Upper lobe of left lung (tissue), 6 donors: ENCODE measurements around the gene UGT1A4. TPM values are rescaled to one million over a fixed set of nuclear protein-coding genes. Genes with fewer than 3 reads are reported as not detected.

Source experiments
- ATAC-seq, 2 donors: fragments of 200-7000 bp; cut with Tn5 transposase; one replicate each; pipeline ENCODE4 v1.9.1; 2022; ENCODE audit warnings: mild to moderate bottlenecking in 2 of 2, moderate library complexity in 2 of 2; ENCODE audit not compliant: low FRiP score in 2 of 2
- DNase-seq, 2 donors: peaks; one replicate each; pipeline ENCODE4 v3.0.0-alpha.2; 2019 to 2020
- H3K27ac ChIP-seq, 4 donors: fragments of 200-600 bp; sonication (generic); one replicate each; pipeline ENCODE4 v1.5.1; 2016 to 2019
- H3K27me3 ChIP-seq, 4 donors: fragments of 200-600 bp; sonication (generic); one replicate each; pipeline ENCODE4 v1.5.1; 2017 to 2019
- H3K36me3 ChIP-seq, 4 donors: fragments of 200-600 bp; sonication (generic); one replicate each; pipeline ENCODE4 v1.5.1; 2016 to 2019
- H3K4me1 ChIP-seq, 4 donors: fragments of 200-600 bp; sonication (generic); one replicate each; pipeline ENCODE4 v1.5.1; 2018 to 2019
- H3K4me3 ChIP-seq, 4 donors: fragments of 200-600 bp; sonication (generic); one replicate each; pipeline ENCODE4 v1.5.1; 2017 to 2019; ENCODE audit warnings: mild to moderate bottlenecking in 2 of 4, moderate library complexity in 1 of 4
- H3K9me3 ChIP-seq, 4 donors: fragments of 200-600 bp; sonication (generic); one replicate each; pipeline ENCODE4 v1.5.1; 2018 to 2019
- EP300 ChIP-seq, 4 donors: sonication (generic); formaldehyde crosslinking; IDR thresholded peaks; one replicate each; pipeline ENCODE4 v1.5.1; 2017; ENCODE audit warnings: antibody characterized with exemption in 4 of 4, control low read depth in 2 of 4
- POLR2A ChIP-seq, 4 donors: fragments of 450-650 bp; IDR thresholded peaks; one replicate each; pipeline ENCODE4 v1.5.1; 2016 to 2017; ENCODE audit warnings: antibody characterized with exemption in 4 of 4, mild to moderate bottlenecking in 2 of 4
- POLR2AphosphoS5 ChIP-seq, 2 donors: sonication (generic); formaldehyde crosslinking; IDR thresholded peaks; one replicate each; pipeline ENCODE4 v1.5.1; 2017; ENCODE audit warnings: antibody characterized with exemption in 2 of 2
- WGBS, 2 donors: methylation state at CpG; one replicate each; pipeline ENCODE4 v1.1.5; 2017 to 2018; 5-methylcytosine and 5-hydroxymethylcytosine counted together
- total RNA-seq, 6 donors: library from RNA; depleted of rRNA in 4 of 6; stranded (reverse); fragments of >200 nt in 4 of 6; gene quantifications; one replicate each; pipeline versions ENCODE4 v1.1.0 to v1.2.1, GENCODE V29; 2016 to 2021
- TF ChIP-seq, protein P1 (sequence below), 6 experiments: fragments of 450-650 bp in 4 of 6; fragments of 200-600 bp in 2 of 6; sonication (generic) in 2 of 6; IDR thresholded peaks; one replicate each; pipeline ENCODE4 v1.5.1; 2016 to 2019; ENCODE audit warnings: antibody characterized with exemption in 6 of 6
- donor health status: DM: no; HTN: no; CAD: no; lungs with moderate emphysema.
- donor health status: DM: no; HTN: yes; CAD: no; lungs with severe emphysema.

The UGT1A4 gene
- total RNA-seq, 6 donors from 2014 or later = 0.14 to 0.69 (median 0.27) TPM; not detected in 2

DNA sequence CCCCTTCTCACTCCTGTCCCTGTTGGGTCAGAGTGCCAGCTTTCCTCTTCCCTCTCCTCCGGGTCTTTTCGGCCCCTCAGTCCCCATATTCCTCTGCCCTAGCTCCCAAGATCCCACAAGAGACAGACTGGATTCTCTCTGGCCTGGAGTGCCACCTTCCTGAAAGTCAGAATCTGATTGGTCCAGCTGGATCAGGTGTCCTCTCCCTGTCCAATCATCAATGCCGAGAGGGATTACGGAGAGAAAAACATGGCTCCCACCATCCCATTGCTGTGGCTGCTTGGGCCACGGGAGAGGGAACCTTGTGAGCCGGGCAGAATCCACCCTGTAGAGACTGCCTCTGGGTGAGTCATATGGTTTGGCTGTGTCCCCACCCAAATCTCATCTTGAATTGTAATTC, 56.9 kb downstream of the UGT1A4 start:
- ATAC-seq (no peak), DNase-seq (no peak)
- H3K36me3 ChIP-seq = no peaks in the 10 kb centered on the region
- H3K27me3 ChIP-seq = no peaks in the 10 kb centered on the region
- no peak overlapping the region for H3K27ac ChIP-seq
- H3K4me3 ChIP-seq = no peak overlapping the region
- no peaks in the 10 kb centered on the region for H3K9me3 ChIP-seq
- WGBS, 2 donors = 92 to 95% methylated on average over 5 to 6 of the region's 6 CpGs
- no peak for TF ChIP-seq POLR2AphosphoS5 (IDR thresholded peaks at IDR 0.05)
- no peak for TF ChIP-seq POLR2A (IDR thresholded peaks at IDR 0.05)
- no peak for TF ChIP-seq EP300 (IDR thresholded peaks at IDR 0.05)
- TF ChIP-seq, protein P1, sequence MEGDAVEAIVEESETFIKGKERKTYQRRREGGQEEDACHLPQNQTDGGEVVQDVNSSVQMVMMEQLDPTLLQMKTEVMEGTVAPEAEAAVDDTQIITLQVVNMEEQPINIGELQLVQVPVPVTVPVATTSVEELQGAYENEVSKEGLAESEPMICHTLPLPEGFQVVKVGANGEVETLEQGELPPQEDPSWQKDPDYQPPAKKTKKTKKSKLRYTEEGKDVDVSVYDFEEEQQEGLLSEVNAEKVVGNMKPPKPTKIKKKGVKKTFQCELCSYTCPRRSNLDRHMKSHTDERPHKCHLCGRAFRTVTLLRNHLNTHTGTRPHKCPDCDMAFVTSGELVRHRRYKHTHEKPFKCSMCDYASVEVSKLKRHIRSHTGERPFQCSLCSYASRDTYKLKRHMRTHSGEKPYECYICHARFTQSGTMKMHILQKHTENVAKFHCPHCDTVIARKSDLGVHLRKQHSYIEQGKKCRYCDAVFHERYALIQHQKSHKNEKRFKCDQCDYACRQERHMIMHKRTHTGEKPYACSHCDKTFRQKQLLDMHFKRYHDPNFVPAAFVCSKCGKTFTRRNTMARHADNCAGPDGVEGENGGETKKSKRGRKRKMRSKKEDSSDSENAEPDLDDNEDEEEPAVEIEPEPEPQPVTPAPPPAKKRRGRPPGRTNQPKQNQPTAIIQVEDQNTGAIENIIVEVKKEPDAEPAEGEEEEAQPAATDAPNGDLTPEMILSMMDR (IDR thresholded peaks at IDR 0.05) = no peak
- no peaks in the 10 kb centered on the region for H3K4me1 ChIP-seq

DNA sequence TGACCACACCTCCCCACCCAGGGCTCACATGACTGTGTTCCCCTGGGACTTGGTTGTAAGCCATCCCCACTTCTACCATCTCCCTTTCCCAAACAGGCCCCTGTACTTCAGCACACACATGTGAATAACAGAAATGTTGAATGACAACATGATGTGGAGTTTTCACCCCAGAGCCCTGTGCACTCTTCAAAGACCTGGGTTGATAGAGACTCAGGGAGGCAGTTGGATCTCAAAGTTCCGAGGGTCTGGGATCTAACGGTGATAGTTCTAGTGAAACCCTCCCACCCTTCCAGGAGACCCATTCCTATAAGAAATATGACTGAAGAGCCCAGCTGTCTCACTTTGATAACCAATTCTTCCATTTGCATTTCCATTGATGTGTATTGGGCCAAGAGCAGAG, 59.5 kb downstream of the UGT1A4 start, which contains the start of gene MROH2A:
TSS of gene MROH2A (plus strand) at position 301 of the 400 bp plus-strand sequence. CDS start 1,029 bp downstream, outside the sequence.
- Histone ChIP-seq H3K4me1 (no peaks in the 10 kb centered on the region), H3K27me3 (no peaks in the 10 kb centered on the region), H3K4me3 (no peak within 1 kb of the TSS), H3K9me3 (no peaks in the 10 kb centered on the region), H3K27ac (no peak within 1 kb of the TSS), H3K36me3 (no peaks in the 10 kb centered on the region)
- no peak for DNase-seq
- no peak for ATAC-seq
- WGBS, 2 donors = 93 to 100% methylated on average over 2 of the region's 2 CpGs
- no peak for TF ChIP-seq EP300 (IDR thresholded peaks at IDR 0.05)
- TF ChIP-seq, protein P1 (IDR thresholded peaks at IDR 0.05) = no peak
- no peak for TF ChIP-seq POLR2AphosphoS5 (IDR thresholded peaks at IDR 0.05)
- TF ChIP-seq POLR2A (IDR thresholded peaks at IDR 0.05) = no peak

DNA sequence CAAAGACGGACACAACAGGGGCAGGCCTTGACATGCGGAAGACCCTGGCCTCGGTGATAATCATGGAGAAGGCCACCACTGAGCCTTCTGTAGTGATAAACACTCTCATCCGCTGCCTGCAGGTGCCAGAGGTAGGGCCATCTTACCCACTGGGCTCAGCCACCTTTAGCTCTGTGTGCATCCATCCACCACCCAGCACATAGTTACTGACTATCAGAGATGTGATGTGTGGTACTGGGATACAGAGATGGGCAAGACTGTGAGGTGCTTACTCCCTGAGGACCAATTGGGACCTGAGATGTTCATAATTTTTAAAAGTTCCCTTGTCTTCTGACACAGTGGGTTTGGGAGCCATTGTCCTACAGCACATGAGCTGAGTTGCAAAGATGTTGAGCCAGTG, 61.2 kb downstream of the UGT1A4 start:
- DNase-seq (no peak), ATAC-seq (no peak)

DNA sequence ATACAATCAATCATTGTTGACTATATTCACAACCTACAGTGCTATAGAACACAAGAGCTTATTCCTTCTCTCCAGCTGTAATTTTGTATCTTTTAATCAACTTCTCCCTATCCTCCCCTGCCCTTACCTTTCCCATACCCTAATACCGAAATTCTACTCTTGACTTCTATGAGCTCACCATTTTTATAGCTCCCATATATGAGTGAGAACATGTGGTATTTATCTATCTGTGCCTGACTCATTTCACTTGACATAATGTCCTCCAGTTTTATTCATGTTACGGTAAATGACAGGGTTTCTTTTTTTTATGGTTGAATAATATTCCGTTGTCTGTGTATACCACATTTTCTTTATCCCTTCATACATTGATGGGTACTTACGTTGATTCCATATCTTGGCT, 62.2 kb downstream of the UGT1A4 start:
- DNase-seq = no peak
- no peak for ATAC-seq
- no peaks in the 10 kb centered on the region for H3K36me3 ChIP-seq
- TF ChIP-seq EP300 (IDR thresholded peaks at IDR 0.05) = no peak
- TF ChIP-seq, protein P1 (IDR thresholded peaks at IDR 0.05) = no peak
- no peak for TF ChIP-seq POLR2A (IDR thresholded peaks at IDR 0.05)
- WGBS, 2 donors = 89 to 92% methylated on average over 4 of the region's 4 CpGs
- no peaks in the 10 kb centered on the region for H3K4me1 ChIP-seq
- H3K4me3 ChIP-seq = no peak overlapping the region
- no peaks in the 10 kb centered on the region for H3K9me3 ChIP-seq
- H3K27me3 ChIP-seq = no peaks in the 10 kb centered on the region
- no peak overlapping the region for H3K27ac ChIP-seq

More for the DNA sequence above, 61.2 kb downstream of the UGT1A4 start:
- Histone ChIP-seq H3K9me3 (no peaks in the 10 kb centered on the region), H3K27me3 (no peaks in the 10 kb centered on the region), H3K36me3 (no peaks in the 10 kb centered on the region), H3K4me1 (no peaks in the 10 kb centered on the region), H3K4me3 (no peak overlapping the region), H3K27ac (no peak overlapping the region)
- TF ChIP-seq EP300 (IDR thresholded peaks at IDR 0.05) (no peak), POLR2AphosphoS5 (IDR thresholded peaks at IDR 0.05) (no peak), POLR2A (IDR thresholded peaks at IDR 0.05) (no peak)
- TF ChIP-seq, protein P1 (IDR thresholded peaks at IDR 0.05) = no peak
- WGBS, 2 donors = 83 to 87% methylated on average over 3 to 4 of the region's 4 CpGs

DNA sequence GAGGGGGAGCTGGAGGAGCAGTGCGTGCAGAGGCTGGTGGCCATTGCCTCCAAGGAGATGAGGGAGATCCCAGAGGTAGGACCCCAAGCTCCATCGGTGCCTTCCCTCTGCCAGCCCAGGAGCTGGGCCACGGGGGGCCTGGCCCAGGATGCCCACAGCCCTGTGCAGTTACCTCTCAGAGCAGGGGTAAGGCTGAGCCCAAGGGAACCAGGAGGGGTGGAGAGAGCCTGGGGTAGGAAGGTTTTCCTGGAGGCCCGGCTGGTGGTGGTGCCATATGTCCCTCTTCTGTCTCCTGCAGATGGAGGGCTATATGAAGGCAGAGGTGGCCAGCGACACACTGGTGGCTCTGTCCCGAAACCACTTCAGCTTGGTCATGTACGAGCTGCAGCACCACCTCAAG, 71.0 kb downstream of the UGT1A4 start:
- DNase-seq = no peak
- H3K4me3 ChIP-seq = no peak overlapping the region
- H3K27me3 ChIP-seq = no peaks in the 10 kb centered on the region
- no peaks in the 10 kb centered on the region for H3K4me1 ChIP-seq
- H3K9me3 ChIP-seq = no peaks in the 10 kb centered on the region
- H3K36me3 ChIP-seq = no peaks in the 10 kb centered on the region
- H3K27ac ChIP-seq = no peak overlapping the region
- ATAC-seq = no peak
- WGBS, 2 donors = 95 to 98% methylated on average over 5 to 7 of the region's 7 CpGs
- no peak for TF ChIP-seq POLR2AphosphoS5 (IDR thresholded peaks at IDR 0.05)
- no peak for TF ChIP-seq EP300 (IDR thresholded peaks at IDR 0.05)
- TF ChIP-seq POLR2A (IDR thresholded peaks at IDR 0.05) = no peak
- TF ChIP-seq, protein P1 (IDR thresholded peaks at IDR 0.05) = no peak
